Panc1 (cell line): Measurements from ENCODE around the gene CFAP20. TPM values are rescaled to one million over a fixed set of nuclear protein-coding genes. Genes with fewer than 3 reads are reported as not detected.

Experiments used
- ATAC-seq: fragments of 200-7000 bp; cut with Tn5 transposase; 2 replicates; pipeline ENCODE4 v1.9.1; 2020; ENCODE audit warnings: mild to moderate bottlenecking, moderate library complexity
- BruUV-seq: library from RNA; stranded (reverse); fragments of 400-500 nt; replicated peaks from 2 replicates; lab custom pipeline; 2021; lab: Mats Ljungman, UMichigan
- CTCF ChIA-PET: fragments of 300-600 bp; sonication (Branson Sonifier 250); formaldehyde crosslinking; loops from one replicate; lab custom pipeline; 2022; ENCODE audit warnings: antibody characterized with exemption; lab: Charles Lee
- POLR2A ChIA-PET: fragments of 300-600 bp; sonication (Branson Sonifier 250); formaldehyde crosslinking; loops from one replicate; lab custom pipeline; 2022; ENCODE audit warnings: antibody characterized with exemption; lab: Charles Lee
- DNase-seq: peaks from one replicate; pipeline ENCODE4 v3.0.0-alpha.2; 2010; ENCODE audit warnings: low read depth, low spot score
- H3K27ac ChIP-seq: 2 replicates; pipeline ENCODE4 v1.5.1; 2011; ENCODE audit warnings: mild to moderate bottlenecking, low read length, inconsistent platforms
- H3K27me3 ChIP-seq: fragments of 200-500 bp; sonication (Bioruptor generic); 2 replicates; pipeline ENCODE4 v1.6.0; 2014; ENCODE audit warnings: low read length, inconsistent platforms; ENCODE audit not compliant: control insufficient read depth, insufficient read depth
- H3K36me3 ChIP-seq: fragments of 200-500 bp; sonication (Bioruptor generic); 2 replicates; pipeline ENCODE4 v1.5.1; 2014; ENCODE audit warnings: inconsistent platforms, mild to moderate bottlenecking, low read length, moderate library complexity; ENCODE audit not compliant: control insufficient read depth, insufficient read depth
- H3K4me1 ChIP-seq: 2 replicates; pipeline ENCODE4 v1.5.1; 2011; ENCODE audit warnings: inconsistent platforms, mild to moderate bottlenecking, low read length, moderate library complexity; ENCODE audit not compliant: control insufficient read depth, insufficient read depth
- H3K4me3 ChIP-seq, 2 experiments: 2 replicates each; pipeline ENCODE4 v1.5.1; 2011 to 2012; ENCODE audit warnings: low read depth in 2 of 2, low read length in 2 of 2, mild to moderate bottlenecking in 2 of 2, inconsistent platforms in 1 of 2, moderate library complexity in 1 of 2
- H3K9me3 ChIP-seq: fragments of 200-500 bp; sonication (Bioruptor generic); 2 replicates; pipeline ENCODE4 v1.5.1; 2014; ENCODE audit warnings: low read depth, mild to moderate bottlenecking, inconsistent platforms, low read length, moderate library complexity; ENCODE audit not compliant: control insufficient read depth, insufficient read depth
- POLR2AphosphoS5 ChIP-seq: IDR thresholded peaks from 2 replicates; pipeline ENCODE4 v1.6.1; 2012; ENCODE audit warnings: mild to moderate bottlenecking, low read depth, low read length, moderate library complexity
- REST ChIP-seq, 2 experiments: IDR thresholded peaks; 2 replicates each; pipeline ENCODE4 v1.6.1; 2011 to 2012; ENCODE audit warnings: low read depth in 2 of 2, control low read depth in 1 of 2, low read length in 1 of 2, mild to moderate bottlenecking in 1 of 2, moderate library complexity in 1 of 2; ENCODE audit not compliant: insufficient read depth in 1 of 2
- SIN3A ChIP-seq: IDR thresholded peaks from 2 replicates; pipeline ENCODE4 v1.6.1; 2012; ENCODE audit warnings: low read depth, mild to moderate bottlenecking, low read length, moderate library complexity, borderline replicate concordance; ENCODE audit not compliant: insufficient read depth
- TCF7L2 ChIP-seq: IDR thresholded peaks from 2 replicates; pipeline ENCODE4 v1.6.1; 2011; ENCODE audit warnings: mild to moderate bottlenecking, low read depth, low read length, inconsistent platforms
- in situ Hi-C: cut with HindIII; loops from 2 replicates; pipeline ENCODE4 v1.10.0; 2016; ENCODE audit warnings: low sequenced_read_pairs, low pct_unique_long_range_greater_than_20kb
- intact Hi-C: fragments of 100-400 bp; cut with micrococcal nuclease; formaldehyde crosslinking; loops from one replicate; pipeline ENCODE4 v1.10.0; 2022; ENCODE audit not compliant: unreplicated experiment
- total RNA-seq: library from RNA; stranded (reverse); gene quantifications from one replicate; pipeline ENCODE4 v1.2.1, GENCODE V29; 2021; ENCODE audit not compliant: unreplicated experiment
- TF ChIP-seq, protein P1 (sequence below): fragments of 450-650 bp; IDR thresholded peaks from 2 replicates; pipeline ENCODE4 v1.5.1; 2017; ENCODE audit warnings: mild to moderate bottlenecking

CFAP20 gene
- total RNA-seq, 1 experiment from 2014 or later = 25.9 TPM

DNA sequence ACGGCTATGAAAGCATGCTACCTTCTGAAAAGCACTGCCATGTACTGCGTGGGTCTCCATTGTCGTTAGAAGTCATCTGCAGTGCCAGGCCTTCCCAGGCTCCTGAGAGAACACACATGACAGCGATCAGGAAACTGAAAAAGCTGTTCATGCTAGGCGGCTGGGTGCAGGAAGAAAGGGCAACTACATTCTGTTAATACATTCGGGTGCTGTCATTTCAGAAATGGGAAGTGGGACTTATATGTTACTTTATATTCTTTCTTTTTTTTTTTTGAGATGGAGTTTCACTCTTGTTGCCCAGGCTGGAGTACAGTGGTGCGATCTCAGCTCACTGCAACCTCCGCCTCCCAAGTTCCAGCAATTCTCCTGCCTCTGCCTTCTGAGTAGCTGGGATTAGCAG lies 19.9 kb downstream of the CFAP20 start:
- in situ Hi-C loops = loop anchor here (25.0 kb wide), 1 partner anchor 97 kb away; the partner anchor contains the start of genes USB1 and ZNF319
- ChIA-PET POLR2A (no interaction called here), CTCF (no interaction called here)
- Histone ChIP-seq H3K27me3 (no peaks in the 10 kb centered on the region), H3K4me1 (no peaks in the 10 kb centered on the region), H3K4me3 (no peak overlapping the region), H3K36me3 (peaks cover 5% of the 10 kb centered on the region; the same call in 1 of the 2 replicates), H3K27ac (no peak overlapping the region), H3K9me3 (no peaks in the 10 kb centered on the region)
- BruUV-seq = no TSS peak
- DNase-seq (no peak), ATAC-seq (no peak)
- intact Hi-C loops = no loop called here
- TF ChIP-seq POLR2AphosphoS5 = no peak
- TF ChIP-seq, protein P1, sequence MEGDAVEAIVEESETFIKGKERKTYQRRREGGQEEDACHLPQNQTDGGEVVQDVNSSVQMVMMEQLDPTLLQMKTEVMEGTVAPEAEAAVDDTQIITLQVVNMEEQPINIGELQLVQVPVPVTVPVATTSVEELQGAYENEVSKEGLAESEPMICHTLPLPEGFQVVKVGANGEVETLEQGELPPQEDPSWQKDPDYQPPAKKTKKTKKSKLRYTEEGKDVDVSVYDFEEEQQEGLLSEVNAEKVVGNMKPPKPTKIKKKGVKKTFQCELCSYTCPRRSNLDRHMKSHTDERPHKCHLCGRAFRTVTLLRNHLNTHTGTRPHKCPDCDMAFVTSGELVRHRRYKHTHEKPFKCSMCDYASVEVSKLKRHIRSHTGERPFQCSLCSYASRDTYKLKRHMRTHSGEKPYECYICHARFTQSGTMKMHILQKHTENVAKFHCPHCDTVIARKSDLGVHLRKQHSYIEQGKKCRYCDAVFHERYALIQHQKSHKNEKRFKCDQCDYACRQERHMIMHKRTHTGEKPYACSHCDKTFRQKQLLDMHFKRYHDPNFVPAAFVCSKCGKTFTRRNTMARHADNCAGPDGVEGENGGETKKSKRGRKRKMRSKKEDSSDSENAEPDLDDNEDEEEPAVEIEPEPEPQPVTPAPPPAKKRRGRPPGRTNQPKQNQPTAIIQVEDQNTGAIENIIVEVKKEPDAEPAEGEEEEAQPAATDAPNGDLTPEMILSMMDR = no peak
- TF ChIP-seq REST (IDR thresholded peaks at IDR 0.05; ENCODE audit: insufficient read depth in 1 of 2, low read depth in 2 of 2, low read length in 1 of 2) = no peak
- TF ChIP-seq SIN3A = no peak
- no peak for TF ChIP-seq TCF7L2

DNA sequence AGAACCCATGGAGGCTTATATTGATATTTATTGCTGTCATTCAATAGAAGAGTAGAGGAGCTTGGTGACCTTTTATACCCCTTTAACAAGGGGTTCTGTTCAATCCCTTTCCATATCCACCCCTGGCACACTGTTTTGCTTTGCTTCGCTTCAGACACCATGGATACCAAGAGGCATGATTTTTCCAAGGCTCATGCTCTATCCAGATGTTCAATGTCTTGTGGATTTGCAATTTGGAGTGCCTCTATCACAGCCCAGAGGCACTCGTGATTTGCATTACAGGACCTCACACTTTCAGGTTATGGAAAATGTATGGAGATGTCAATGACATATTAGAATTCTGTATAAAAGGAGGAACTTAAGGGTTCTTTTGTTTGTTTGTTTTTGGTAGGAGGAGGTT lies 21.5 kb downstream of the CFAP20 start:
- ATAC-seq (no peak), DNase-seq (no peak)
- no peak overlapping the region for H3K4me3 ChIP-seq
- TF ChIP-seq, protein P1 = no peak
- TF ChIP-seq REST (IDR thresholded peaks at IDR 0.05; ENCODE audit: insufficient read depth in 1 of 2, low read depth in 2 of 2, low read length in 1 of 2) = no peak
- no peak for TF ChIP-seq SIN3A
- TF ChIP-seq POLR2AphosphoS5 = no peak
- no peak for TF ChIP-seq TCF7L2
- BruUV-seq = no TSS peak
- intact Hi-C loops = no loop called here
- ChIA-PET POLR2A (interaction anchor here (0.5 kb wide), 1 partner anchor 556 kb away, joined by 4 read pairs; no protein-coding TSS in a partner anchor), CTCF (no interaction called here)
- in situ Hi-C loops = loop anchor here (25.0 kb wide), 1 partner anchor 95 kb away; the partner anchor contains the start of genes USB1 and ZNF319
- H3K27ac ChIP-seq = no peak overlapping the region
- no peaks in the 10 kb centered on the region for H3K9me3 ChIP-seq
- no peaks in the 10 kb centered on the region for H3K36me3 ChIP-seq
- no peaks in the 10 kb centered on the region for H3K4me1 ChIP-seq
- no peaks in the 10 kb centered on the region for H3K27me3 ChIP-seq
